ENCODE data around the gene TAS2R60. TPM values are rescaled to one million over a fixed set of nuclear protein-coding genes. Genes with fewer than 3 reads are reported as not detected.

The TAS2R60 gene
- total and polyA plus RNA-seq, 2 of the 8 experiments (the other 6 are each of a cell fraction or from before 2014, with no cell fraction given), result 0.15 to 0.32 TPM

GRCh38 chr7:143480501-143480900 is 37.2 kb downstream of the TAS2R60 start (continued):
- no peak for TF ChIP-seq CHD7 (IDR thresholded peaks at IDR 0.05; ENCODE audit: insufficient replicate concordance, low read length)
- no peak for TF ChIP-seq PHF8 (conservative IDR thresholded peaks at IDR 0.05; ENCODE audit: low read depth, low read length)
- no peak for TF ChIP-seq CBX5 (IDR thresholded peaks at IDR 0.05; ENCODE audit: low read depth, low read length)
- TF ChIP-seq YY1 (IDR thresholded peaks at IDR 0.05; ENCODE audit: low read depth, low read length), result no peak
